Amniotic epithelial cell (primary cell): Measurements from ENCODE around the gene NPTX1.
A peak's percentile ranks its signal among the peaks of the same experiment; 100 is the strongest.

Experiments
- DNase-seq: peaks from one replicate; pipeline ENCODE4 v3.0.0-alpha.2; 2010; ENCODE audit warnings: low read depth

NPTX1 gene

GRCh38 chr17:80478487-80479245 lies 2.3 kb upstream of the NPTX1 start:
- no peak for DNase-seq

DNA sequence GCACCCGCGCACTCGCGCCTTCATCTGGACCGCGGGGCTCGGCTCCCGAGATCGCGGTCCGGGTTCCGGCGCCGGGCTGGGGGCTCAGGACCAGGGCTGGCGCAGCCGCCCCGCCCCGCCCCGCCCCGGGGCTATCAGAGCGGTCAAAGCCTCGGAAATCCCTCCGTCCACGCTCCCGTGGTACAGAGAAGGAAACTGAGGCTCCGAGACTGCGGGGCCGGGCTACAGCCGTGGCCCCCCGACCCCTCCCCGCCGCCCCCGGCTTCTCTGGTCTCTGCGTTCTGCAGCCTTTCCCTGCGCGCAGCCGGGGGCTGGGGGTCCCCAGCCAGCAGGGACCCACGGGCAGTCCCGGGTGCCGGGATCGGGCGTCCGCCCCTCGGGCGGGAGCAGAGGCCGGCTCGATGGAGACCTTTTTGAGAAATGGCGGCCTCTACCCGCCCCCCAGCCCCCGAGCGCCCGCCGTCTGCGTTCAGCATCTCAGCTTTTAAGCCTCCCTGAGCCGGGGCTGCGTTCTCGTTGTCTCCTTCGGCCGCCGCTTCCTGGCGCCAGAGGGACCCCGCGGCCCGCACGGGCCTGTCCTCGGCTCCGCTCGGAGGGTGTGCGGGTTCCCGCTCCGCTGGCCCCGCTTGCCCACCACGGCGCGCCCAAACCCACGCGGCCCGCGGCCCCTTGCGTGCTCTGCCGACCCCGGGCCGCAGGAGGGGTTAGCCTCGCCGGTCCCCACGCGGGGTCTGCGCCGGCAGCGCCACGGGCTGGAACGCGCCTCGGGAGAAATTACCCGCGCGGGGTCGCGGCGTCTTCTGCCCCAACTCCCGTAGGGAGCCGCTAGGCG lies 1.5 kb upstream of the NPTX1 start:
- peak; percentile 27 for DNase-seq

GRCh38 chr17:80476877-80477646 lies 655 bp upstream of the NPTX1 start:
- no peak for DNase-seq

DNA sequence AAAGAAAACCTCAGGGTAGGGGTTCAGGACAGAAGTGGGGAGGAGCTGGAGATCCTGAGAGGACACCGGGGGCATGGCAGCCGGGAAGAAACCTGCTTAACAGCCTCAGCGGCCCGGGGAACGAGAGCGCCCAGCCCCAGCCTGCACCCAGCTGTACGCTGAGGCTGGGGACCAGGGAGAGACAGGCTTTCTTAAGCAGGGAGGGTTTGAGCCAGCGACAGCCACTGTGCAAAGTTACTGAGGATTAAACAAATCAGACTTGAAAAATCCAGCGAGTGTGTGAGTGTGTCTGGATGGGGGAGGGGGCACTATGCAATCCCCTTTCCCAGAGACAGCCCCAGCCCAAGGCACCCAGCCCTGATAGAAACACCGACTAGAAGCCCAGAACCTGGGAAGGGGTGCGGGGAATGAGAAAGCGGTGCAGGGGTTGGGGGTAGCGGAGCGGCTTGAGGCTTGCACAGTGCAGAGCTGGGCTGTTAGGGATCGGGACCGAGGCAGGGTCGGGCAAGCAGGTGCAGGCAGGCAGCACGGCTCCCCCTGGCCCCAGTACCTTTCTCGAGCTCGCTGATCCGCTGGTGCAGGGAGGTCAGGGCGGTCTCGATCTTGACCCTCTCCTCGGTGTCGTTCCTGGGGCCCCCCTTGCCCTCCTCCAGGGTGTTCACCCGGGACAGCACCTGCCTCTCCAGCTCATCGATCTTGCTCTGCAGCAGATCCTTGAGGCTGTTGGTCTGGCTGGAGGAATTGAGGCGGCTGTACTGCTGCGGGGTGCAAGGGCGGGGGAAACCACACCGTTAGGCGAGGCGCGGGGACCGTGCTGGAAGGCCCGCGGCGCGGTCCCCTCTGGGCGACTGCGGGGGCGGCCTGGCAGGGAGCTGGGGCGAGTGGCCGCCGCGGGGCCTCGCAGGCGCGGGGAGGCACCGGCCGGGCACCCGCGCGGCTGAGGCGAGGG lies 1.2 kb downstream of the NPTX1 start:
- DNase-seq = no peak

GRCh38 chr17:80474231-80474960 lies 2.0 kb downstream of the NPTX1 start:
- peak; percentile 33 for DNase-seq

DNA sequence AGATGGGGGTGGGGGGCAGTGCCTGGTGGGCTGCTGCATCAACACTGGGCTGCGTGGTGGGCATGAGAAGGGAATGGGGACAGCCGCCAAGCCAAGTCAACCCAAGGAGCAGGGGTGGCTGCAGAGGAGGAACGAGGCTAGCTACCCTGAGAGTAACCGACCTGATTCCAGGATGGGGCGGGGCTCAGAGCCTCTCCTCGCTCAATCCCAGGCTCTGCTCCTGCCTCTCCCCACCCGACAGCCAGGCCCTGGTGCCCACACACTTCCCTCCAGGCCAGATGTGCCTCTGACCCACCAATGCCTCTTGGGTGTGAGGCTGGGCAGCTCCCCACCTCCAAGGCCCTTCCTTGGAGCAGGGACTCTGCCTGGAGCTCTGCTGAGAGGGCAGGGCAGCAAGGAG lies 2.7 kb downstream of the NPTX1 start:
- DNase-seq = no peak

- no peak for DNase-seq
These were observed 3.4 kb downstream of the NPTX1 start for GRCh38 chr17:80472996-80473395.

GRCh38 chr17:80471922-80472321 lies 4.5 kb downstream of the NPTX1 start:
- no peak for DNase-seq

- DNase-seq = no peak
These were observed 5.8 kb downstream of the NPTX1 start for GRCh38 chr17:80470603-80471002.

DNA sequence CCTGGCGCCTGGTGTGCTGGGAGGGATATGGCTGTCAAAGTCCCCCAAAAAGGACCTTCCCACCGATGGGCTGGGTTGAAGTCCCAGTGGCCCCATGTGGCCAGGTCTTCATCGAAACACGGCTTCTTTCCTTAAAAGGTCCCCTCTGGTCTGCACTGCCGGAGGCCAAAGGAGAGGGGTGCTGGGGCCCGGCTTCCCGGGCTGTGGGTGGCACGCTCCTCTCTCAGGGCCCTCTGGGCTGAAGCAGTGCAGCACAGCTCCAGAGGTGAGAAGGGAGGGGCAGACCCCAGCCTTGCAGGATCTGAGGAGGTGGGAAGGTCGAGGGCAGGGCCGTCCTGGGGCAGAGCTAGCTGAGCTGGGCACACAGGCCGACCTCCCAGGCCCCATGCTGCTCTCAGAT lies 6.7 kb downstream of the NPTX1 start:
- no peak for DNase-seq

GRCh38 chr17:80468781-80469493 lies 7.5 kb downstream of the NPTX1 start:
- DNase-seq = no peak

DNA sequence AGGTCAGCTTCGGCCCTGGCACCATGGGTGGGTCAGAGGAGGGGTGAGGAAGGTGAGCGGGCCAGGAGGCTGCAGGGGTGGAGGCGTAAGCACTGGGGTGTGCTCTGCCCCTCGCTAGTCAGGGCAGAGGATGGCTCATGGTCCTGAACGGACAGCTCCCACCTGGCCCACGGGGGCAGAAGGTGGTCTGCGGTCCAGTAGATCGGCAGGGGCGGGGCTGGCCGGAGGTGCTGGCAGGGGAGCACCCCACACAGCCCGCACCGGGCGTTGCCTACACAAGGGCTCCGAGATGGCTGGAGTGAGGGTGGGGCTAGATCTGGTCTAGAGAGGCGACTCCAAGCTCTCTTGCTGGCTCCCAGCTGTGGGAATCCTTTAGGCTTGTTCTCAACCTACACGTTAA lies 8.2 kb downstream of the NPTX1 start:
- peak; percentile 14 for DNase-seq

DNA sequence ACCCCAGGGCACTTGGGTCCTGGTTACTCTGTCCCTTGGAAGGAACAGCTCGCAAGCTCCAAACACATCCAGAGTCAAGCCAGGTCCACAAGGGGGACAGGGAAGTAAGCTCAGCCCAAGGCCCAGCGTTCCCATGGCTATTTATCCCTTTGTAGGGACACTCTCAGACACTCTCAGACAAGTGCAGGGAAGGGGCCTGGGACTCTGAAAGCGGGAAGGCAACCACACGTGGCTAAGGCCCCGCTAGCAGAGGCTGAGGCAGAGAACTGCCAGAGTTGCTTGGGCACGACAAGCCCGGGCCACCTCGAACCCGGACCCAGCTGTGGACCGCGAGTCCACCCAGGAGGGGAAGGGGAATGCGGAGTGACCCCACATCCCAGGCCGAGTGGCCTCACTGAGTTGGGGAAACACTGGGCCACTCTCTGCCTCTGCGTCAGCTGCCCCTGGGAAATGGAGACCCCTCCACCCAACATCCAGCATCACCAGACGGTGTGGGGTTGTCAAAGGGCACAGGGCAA lies 10.2 kb downstream of the NPTX1 start:
- DNase-seq = no peak

DNA sequence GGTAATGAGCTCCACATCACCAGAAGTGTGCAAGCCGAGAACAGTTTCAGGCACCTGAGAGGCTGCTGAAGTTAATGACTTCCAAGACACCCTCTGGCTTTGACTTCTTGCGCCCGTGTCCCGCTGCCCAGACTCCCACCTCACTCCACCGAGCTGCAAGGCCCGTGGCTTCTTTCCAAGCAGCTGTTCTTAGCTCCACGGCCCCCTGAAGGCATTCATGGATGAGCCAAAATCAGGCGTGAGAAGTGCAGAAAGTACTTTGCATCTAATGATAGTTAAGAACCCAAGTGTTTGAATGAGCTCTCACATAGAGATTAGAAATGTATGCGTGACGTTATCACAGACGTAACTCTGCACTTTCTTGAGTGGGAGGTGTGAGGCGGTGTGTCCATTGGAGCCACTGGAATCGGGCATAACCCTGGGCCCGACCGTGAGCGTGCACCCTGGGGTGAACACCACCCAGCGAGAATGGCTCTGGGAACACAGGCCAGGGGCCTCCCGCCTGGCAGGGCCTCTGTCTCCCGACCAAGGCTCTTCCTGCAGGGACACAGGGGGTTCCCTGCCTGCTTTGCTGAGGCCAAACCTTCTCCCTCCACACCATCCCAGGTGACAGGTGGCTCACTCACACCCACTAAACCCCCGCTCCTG lies 11.0 kb downstream of the NPTX1 start:
- DNase-seq = no peak

- DNase-seq = no peak
These were observed 11.9 kb downstream of the NPTX1 start for GRCh38 chr17:80464486-80464885.

DNA sequence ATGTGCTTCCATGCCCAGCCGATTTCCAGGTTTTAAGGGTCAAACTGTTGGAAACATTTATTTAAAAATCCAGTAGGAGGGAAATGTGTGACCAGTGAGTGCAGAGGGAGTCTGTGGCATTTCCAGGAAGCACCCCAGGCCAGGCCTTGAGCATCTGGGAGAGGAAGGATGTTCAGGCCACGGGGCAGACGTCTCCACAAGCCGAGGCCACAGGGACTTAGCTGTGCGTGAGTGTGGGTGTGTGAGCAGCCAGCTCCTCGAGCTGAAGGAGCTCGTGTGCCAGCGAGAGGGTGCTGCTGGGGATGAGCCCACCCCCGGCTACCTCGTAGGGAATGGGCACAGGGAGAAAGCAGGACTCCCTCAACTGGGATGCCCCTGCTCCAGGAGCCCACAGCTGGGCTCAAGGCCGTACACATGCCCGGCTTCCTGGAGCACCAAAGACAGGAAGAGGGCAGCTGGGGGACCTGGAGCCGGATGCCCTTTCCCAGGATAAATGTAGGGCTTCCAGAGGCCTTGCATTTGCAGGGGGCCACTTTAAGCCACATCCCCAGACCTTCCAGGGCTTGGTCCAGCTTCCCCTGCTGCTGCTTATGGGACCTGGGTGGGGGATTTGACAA lies 12.5 kb downstream of the NPTX1 start:
- DNase-seq = no peak

GRCh38 chr17:80461528-80462160 lies 14.8 kb downstream of the NPTX1 start:
- no peak for DNase-seq

GRCh38 chr17:80460429-80460834 lies 16.0 kb downstream of the NPTX1 start:
- peak; percentile 14 for DNase-seq
